Osteocyte (in vitro differentiated cells): ENCODE results near the gene MPDU1. TPM values are rescaled to one million over a fixed set of nuclear protein-coding genes. Genes with fewer than 3 reads are reported as not detected.

Experiments used
- DNase-seq: peaks from one replicate; pipeline ENCODE4 v3.0.0; 2021; ENCODE audit warnings: mixed read lengths; ENCODE audit not compliant: unreplicated experiment; ENCODE audit errors: extremely low spot score
- H3K27ac Mint-ChIP-seq: one replicate; pipeline ENCODE4 v1.8.0; 2021; ENCODE audit warnings: mild to moderate bottlenecking, mixed read lengths; ENCODE audit not compliant: unreplicated experiment
- H3K27me3 Mint-ChIP-seq: one replicate; pipeline ENCODE4 v1.8.0; 2021; ENCODE audit warnings: mixed read lengths; ENCODE audit not compliant: unreplicated experiment
- H3K36me3 Mint-ChIP-seq: one replicate; pipeline ENCODE4 v1.8.0; 2021; ENCODE audit warnings: mixed read lengths; ENCODE audit not compliant: unreplicated experiment
- H3K4me1 Mint-ChIP-seq: one replicate; pipeline ENCODE4 v1.8.0; 2021; ENCODE audit warnings: mixed read lengths; ENCODE audit not compliant: unreplicated experiment
- H3K4me3 Mint-ChIP-seq: one replicate; pipeline ENCODE4 v1.8.0; 2021; ENCODE audit warnings: mild to moderate bottlenecking, moderate library complexity, mixed read lengths; ENCODE audit not compliant: unreplicated experiment
- H3K9me3 Mint-ChIP-seq: one replicate; pipeline ENCODE4 v1.8.0; 2021; ENCODE audit warnings: mixed read lengths; ENCODE audit not compliant: unreplicated experiment
- total RNA-seq: library from RNA; stranded (reverse); gene quantifications from 2 replicates; pipeline ENCODE4 v1.2.1, GENCODE V29; 2021
- TF ChIP-seq, protein P1 (sequence below): fragments of 200-600 bp; sonication (generic); IDR thresholded peaks from 2 replicates; pipeline ENCODE4 v1.5.0; 2021; ENCODE audit warnings: antibody characterized with exemption, mild to moderate bottlenecking, moderate library complexity

Gene MPDU1
- total RNA-seq, 1 donor from 2014 or later = 42.2 TPM

DNA sequence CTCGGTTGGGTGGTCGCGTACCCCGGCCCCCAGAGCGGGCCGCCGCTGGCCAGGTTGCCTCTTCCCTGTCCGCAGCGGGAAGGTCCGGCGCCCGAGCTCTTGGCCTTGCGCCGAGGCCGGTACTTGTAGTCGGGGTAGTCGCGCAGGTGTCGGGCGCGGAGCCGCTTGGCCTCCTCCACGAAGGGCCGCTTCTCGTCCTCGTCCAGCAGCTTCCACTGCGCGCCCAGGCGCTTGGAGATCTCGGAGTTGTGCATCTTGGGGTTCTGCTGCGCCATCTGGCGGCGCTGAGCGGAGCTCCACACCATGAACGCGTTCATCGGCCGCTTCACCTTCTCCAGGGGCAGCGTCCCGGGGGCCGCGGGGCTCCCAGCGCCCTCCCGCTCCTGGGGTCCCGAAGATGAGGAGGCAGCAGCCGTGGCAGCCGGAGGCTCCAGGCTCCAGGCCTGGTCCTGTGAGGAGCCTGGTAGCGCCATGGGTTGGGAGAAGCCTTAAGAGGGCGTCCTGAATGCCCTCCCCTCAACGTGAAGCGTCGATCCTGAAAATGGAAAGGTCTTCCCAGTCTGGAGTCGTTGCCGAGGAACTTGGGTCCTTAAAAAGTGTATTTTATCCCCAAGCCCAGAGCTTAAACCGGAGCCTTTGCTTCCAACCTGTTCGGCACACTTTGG lies 5.7 kb downstream of the MPDU1 start:
- Mint-ChIP-seq H3K27ac (peak overlapping the region; percentile 23), H3K4me3 (no peak overlapping the region), H3K36me3 (peaks cover 25% of the 10 kb centered on the region), H3K27me3 (no peaks in the 10 kb centered on the region), H3K4me1 (peaks cover 34% of the 10 kb centered on the region), H3K9me3 (no peaks in the 10 kb centered on the region)
- peak; percentile 91 for DNase-seq
- TF ChIP-seq, protein P1, sequence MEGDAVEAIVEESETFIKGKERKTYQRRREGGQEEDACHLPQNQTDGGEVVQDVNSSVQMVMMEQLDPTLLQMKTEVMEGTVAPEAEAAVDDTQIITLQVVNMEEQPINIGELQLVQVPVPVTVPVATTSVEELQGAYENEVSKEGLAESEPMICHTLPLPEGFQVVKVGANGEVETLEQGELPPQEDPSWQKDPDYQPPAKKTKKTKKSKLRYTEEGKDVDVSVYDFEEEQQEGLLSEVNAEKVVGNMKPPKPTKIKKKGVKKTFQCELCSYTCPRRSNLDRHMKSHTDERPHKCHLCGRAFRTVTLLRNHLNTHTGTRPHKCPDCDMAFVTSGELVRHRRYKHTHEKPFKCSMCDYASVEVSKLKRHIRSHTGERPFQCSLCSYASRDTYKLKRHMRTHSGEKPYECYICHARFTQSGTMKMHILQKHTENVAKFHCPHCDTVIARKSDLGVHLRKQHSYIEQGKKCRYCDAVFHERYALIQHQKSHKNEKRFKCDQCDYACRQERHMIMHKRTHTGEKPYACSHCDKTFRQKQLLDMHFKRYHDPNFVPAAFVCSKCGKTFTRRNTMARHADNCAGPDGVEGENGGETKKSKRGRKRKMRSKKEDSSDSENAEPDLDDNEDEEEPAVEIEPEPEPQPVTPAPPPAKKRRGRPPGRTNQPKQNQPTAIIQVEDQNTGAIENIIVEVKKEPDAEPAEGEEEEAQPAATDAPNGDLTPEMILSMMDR = peak; percentile 90

DNA sequence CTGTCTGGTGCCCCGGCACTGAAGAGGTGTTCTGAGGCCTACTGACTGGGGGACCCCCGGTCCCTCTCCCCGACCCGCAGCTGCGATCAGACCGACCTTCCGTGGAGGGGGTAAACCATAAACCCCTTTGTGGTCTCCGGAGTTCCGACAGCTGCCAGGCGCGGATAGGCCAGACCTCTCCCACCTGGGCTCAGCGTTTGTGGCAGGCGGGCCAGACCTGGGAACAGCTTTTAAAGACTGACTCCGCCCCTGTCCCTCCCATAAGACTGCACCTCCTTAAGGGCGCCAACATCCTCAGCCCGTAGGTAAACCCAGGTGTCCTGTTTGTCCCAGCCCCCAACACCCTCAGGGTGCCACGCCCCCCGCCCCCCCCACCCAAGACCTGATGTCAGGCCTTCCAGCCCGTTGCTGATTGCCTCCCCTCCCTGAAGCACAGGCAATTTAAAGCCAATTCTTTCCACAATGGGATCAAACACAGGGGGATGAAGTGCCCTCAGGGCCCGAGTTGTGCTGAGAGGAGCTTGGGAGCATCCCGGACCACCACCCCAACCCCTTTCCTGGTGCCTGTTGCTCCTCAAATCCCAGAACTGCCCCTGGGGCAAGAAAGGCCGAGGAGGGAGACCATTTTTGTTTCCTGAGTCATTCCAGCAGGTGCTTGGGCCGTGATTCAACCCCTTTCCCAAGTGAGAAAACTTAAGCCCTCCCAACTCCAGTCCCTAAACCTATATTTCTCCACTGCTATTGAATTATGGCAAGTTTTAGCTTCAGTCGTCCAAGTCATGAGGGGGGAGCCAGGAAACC lies 6.4 kb downstream of the MPDU1 start, which contains the start of gene SOX15:
Gene SOX15, minus strand, starts transcription at position 204 of the 801 bp plus-strand sequence. CDS start 418 bp downstream, outside the sequence.
- H3K27me3 Mint-ChIP-seq = no peaks in the 10 kb centered on the region
- H3K36me3 Mint-ChIP-seq = peaks cover 28% of the 10 kb centered on the region
- TF ChIP-seq, protein P1 = no peak
- H3K9me3 Mint-ChIP-seq = no peaks in the 10 kb centered on the region
- peak within 1 kb of the TSS; percentile 83 for H3K27ac Mint-ChIP-seq
- H3K4me3 Mint-ChIP-seq = no peak within 1 kb of the TSS
- H3K4me1 Mint-ChIP-seq = peaks cover 27% of the 10 kb centered on the region
- DNase-seq = no peak

DNA sequence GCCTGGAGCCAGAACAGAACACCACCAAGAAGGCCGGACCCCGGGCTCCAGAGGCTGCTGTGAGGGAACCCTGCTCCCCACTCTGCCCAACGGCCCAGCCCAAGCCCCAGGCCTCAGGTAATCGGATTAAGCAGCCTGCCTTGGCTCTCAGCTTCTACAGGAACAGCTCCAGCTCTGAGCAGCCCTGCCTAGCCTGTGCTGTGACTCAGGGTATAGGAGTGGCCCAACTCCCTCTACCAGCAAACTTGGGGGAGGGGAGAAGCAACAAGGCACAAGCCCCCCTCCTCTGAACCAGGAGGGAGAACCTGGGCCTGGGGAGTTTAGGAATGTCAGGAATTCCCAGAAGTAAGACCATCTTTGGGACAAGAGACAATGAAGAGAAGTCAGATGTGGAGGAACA lies 7.1 kb downstream of the MPDU1 start:
- Mint-ChIP-seq H3K27ac (peak overlapping the region; percentile 83), H3K36me3 (peaks cover 34% of the 10 kb centered on the region), H3K4me3 (no peak overlapping the region), H3K4me1 (peaks cover 25% of the 10 kb centered on the region), H3K9me3 (no peaks in the 10 kb centered on the region), H3K27me3 (no peaks in the 10 kb centered on the region)
- no peak for DNase-seq
- TF ChIP-seq, protein P1 = no peak

DNA sequence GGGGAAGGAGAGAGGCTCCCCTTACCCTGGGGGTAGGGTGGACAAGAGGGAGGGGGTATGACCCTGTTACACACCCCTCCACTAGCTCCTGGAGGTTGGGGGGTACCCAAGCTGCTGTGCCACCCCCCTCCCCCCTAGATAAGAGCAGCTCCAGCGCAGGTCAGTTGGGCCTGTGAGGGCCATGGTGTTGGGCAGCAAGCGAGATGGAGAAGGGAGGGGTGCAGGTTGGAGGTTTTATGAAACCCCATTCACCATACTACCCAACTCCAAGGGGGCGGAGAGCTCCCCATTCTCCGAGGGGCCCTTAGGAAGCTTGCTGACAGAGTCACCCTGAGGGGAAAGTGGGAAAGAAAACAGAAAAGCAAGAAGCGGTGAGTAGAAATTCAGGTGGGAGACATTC lies 7.9 kb downstream of the MPDU1 start:
- peaks cover 25% of the 10 kb centered on the region for H3K4me1 Mint-ChIP-seq
- TF ChIP-seq, protein P1 = no peak
- peak overlapping the region; percentile 71 for H3K27ac Mint-ChIP-seq
- peaks cover 36% of the 10 kb centered on the region for H3K36me3 Mint-ChIP-seq
- H3K4me3 Mint-ChIP-seq = no peak overlapping the region
- DNase-seq = no peak
- no peaks in the 10 kb centered on the region for H3K27me3 Mint-ChIP-seq
- no peaks in the 10 kb centered on the region for H3K9me3 Mint-ChIP-seq

DNA sequence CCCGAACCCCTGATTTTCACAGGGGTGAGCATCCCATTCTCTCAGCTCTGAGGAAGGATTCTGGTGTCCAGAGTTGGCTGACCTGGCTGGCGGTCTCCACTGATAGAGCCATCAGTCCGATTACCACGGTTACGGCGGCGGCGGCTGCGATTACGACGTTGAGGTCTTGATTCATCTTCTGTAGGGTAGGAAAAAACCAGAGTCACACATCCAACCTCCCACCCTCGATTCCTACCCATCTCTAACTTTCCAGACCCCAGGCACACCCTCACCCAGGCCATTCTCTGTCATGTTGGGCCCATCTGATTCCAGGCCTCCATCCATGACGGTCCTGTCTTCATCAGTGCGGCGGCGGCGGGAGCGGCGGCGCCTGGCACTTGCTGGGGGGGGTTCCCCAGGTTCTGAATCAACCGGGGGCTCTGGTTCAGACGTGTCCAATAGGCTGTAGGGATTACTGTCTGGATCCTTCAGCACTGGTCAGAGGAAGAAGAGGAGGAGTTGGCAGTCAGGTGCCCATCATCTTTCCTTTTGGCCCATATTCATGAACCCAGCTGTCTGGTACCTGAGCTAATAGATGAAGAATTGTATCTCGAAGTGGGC lies 8.9 kb downstream of the MPDU1 start:
- H3K4me1 Mint-ChIP-seq = peaks cover 20% of the 10 kb centered on the region
- DNase-seq = no peak
- H3K27me3 Mint-ChIP-seq = no peaks in the 10 kb centered on the region
- H3K27ac Mint-ChIP-seq = no peak overlapping the region
- TF ChIP-seq, protein P1 = no peak
- peaks cover 39% of the 10 kb centered on the region for H3K36me3 Mint-ChIP-seq
- no peak overlapping the region for H3K4me3 Mint-ChIP-seq
- no peaks in the 10 kb centered on the region for H3K9me3 Mint-ChIP-seq
